K562 (cell line): Measurements from ENCODE around the gene MRM3. TPM values are rescaled to one million over a fixed set of nuclear protein-coding genes. Genes with fewer than 3 reads are reported as not detected.
A peak's percentile ranks its signal among the peaks of the same experiment; 100 is the strongest.

ENCODE experiments used
- CHD2 ChIP-seq: IDR thresholded peaks from 2 replicates; pipeline ENCODE4 v1.6.1; 2011; ENCODE audit warnings: low read depth, low read length
- E2F6 ChIP-seq, 2 experiments: IDR thresholded peaks; 2 replicates each; pipeline ENCODE4 v1.6.1; 2011; ENCODE audit warnings: borderline replicate concordance in 1 of 2, control low read depth in 1 of 2, low read depth in 1 of 2, low read length in 1 of 2, mild to moderate bottlenecking in 1 of 2, mixed read lengths in 1 of 2, moderate library complexity in 1 of 2; ENCODE audit not compliant: insufficient read depth in 1 of 2, insufficient read length in 1 of 2, poor library complexity in 1 of 2, severe bottlenecking in 1 of 2; ENCODE audit errors: extremely low read depth in 1 of 2
- EGR1 ChIP-seq: fragments of 450-650 bp; conservative IDR thresholded peaks from 2 replicates; pipeline ENCODE4 v1.6.1; 2017; ENCODE audit warnings: mild to moderate bottlenecking
- NONO ChIP-seq, 2 experiments: fragments of 200-400 bp in 1 of 2; fragments of 450-650 bp in 1 of 2; formaldehyde crosslinking in 1 of 2; IDR thresholded peaks; 2 replicates each; pipeline ENCODE4 v1.6.1; 2017; ENCODE audit warnings: low read depth in 2 of 2, mild to moderate bottlenecking in 2 of 2, moderate library complexity in 2 of 2, low read length in 1 of 2
- PHF20 ChIP-seq: fragments of 450-650 bp; IDR thresholded peaks from 2 replicates; pipeline ENCODE4 v1.6.1; 2018; ENCODE audit not compliant: partially characterized antibody
- POLR2A ChIP-seq: fragments of 450-650 bp; conservative IDR thresholded peaks from 2 replicates; pipeline ENCODE4 v1.6.1; 2016
- PPARD ChIP-seq: fragments of 250-450 bp; sonication (Bioruptor Pico); IDR thresholded peaks from 2 replicates; pipeline ENCODE4 v1.8.0; 2022; ENCODE audit warnings: inconsistent platforms, mild to moderate bottlenecking, moderate library complexity
- RB1 ChIP-seq: fragments of 450-650 bp; IDR thresholded peaks from 2 replicates; pipeline ENCODE4 v1.6.1; 2017; ENCODE audit warnings: low read depth, mild to moderate bottlenecking
- REST ChIP-seq, 2 experiments: fragments of 450-650 bp; formaldehyde crosslinking in 1 of 2; IDR thresholded peaks; 2 replicates each; pipeline versions ENCODE4 v1.4.0 to v1.6.1; 2014 to 2020; ENCODE audit warnings: mild to moderate bottlenecking in 2 of 2, borderline replicate concordance in 1 of 2, low read depth in 1 of 2
- SMC3 ChIP-seq: conservative IDR thresholded peaks from 2 replicates; pipeline ENCODE4 v1.6.1; 2011; ENCODE audit warnings: low read depth, low read length, improper control_type of control experiment; ENCODE audit not compliant: insufficient read depth
- YY1 ChIP-seq, 3 experiments: IDR thresholded peaks; 2 replicates each; pipeline ENCODE4 v1.6.1; 2011; ENCODE audit warnings: low read length in 2 of 3, mild to moderate bottlenecking in 2 of 3, moderate library complexity in 2 of 3, borderline replicate concordance in 1 of 3, control low read depth in 1 of 3, low read depth in 1 of 3; ENCODE audit not compliant: insufficient read depth in 3 of 3, insufficient replicate concordance in 2 of 3, control insufficient read depth in 1 of 3, insufficient read length in 1 of 3; ENCODE audit errors: extremely low read depth in 1 of 3
- ZBTB11 ChIP-seq, 3 experiments: fragments of 200-800 bp in 1 of 3; fragments of 250-450 bp in 1 of 3; fragments of 450-650 bp in 1 of 3; sonication (Bioruptor Pico) in 1 of 3; sonication (Bioruptor generic) in 1 of 3; formaldehyde crosslinking in 1 of 3; IDR thresholded peaks; 2 replicates each; pipeline versions ENCODE4 v1.6.1 to v1.8.0; 2016 to 2022; ENCODE audit warnings: mild to moderate bottlenecking in 2 of 3, missing genetic modification characterization in 2 of 3, missing compliant biosample characterization in 1 of 3, moderate library complexity in 1 of 3
- polyA plus RNA-seq, 8 experiments: library from polyadenylated mRNA; depleted of rRNA in 4 of 8; stranded (reverse) in 5 of 8; unstranded in 3 of 8; fragments of >200 nt; fragmentation: Nextera tagmentation in 2 of 8; fragmentation: Illumina TruSeq in 1 of 8; extraction: Ambion mirVana in 2 of 8; extraction: Trizol in 1 of 8; gene quantifications; 2 replicates each; pipeline versions ENCODE4 v1.2.1 to v1.2.3, GENCODE V29; 2011 to 2014; ENCODE audit warnings: inconsistent platforms in 1 of 8, missing spikeins in 1 of 8
- total RNA-seq, 7 experiments: library from RNA; depleted of rRNA in 6 of 7; stranded (reverse); fragments of >200 nt in 6 of 7; fragmentation: Illumina TruSeq in 2 of 7; extraction: Trizol in 2 of 7; gene quantifications; 2 replicates each; pipeline versions ENCODE4 v1.2.1 to v1.2.3, GENCODE V29; 2011 to 2021; ENCODE audit warnings: low replicate concordance in 1 of 7

MRM3 gene
- total and polyA plus RNA-seq, 9 of the 15 experiments (the other 6 are each of a cell fraction or from before 2014, with no cell fraction given): 2.4 to 24.8 (median 18.3) TPM

- TF ChIP-seq REST (IDR thresholded peaks at IDR 0.05; ENCODE audit: borderline replicate concordance): 0 out of 2 replicates have a peak, but pooled peaks have one; percentile 5
- no peak for TF ChIP-seq REST (CRISPR knock-in tag; IDR thresholded peaks at IDR 0.05; ENCODE audit: low read depth)
- peak; percentile 22; the same call in 1 of the 2 replicates for TF ChIP-seq CHD2
- TF ChIP-seq E2F6 (IDR thresholded peaks at IDR 0.05; ENCODE audit: borderline replicate concordance in 1 of 2, extremely low read depth in 1 of 2, insufficient read depth in 1 of 2, insufficient read length in 1 of 2, low read depth in 1 of 2, low read length in 1 of 2, poor library complexity in 1 of 2, severe bottlenecking in 1 of 2): peak in 1 of 2 experiments; percentile 91
- peak in 1 of 3 experiments; percentile 46 for TF ChIP-seq YY1 (IDR thresholded peaks at IDR 0.05; ENCODE audit: borderline replicate concordance in 1 of 3, control insufficient read depth in 1 of 3, extremely low read depth in 1 of 3, insufficient read depth in 3 of 3, insufficient read length in 1 of 3, insufficient replicate concordance in 2 of 3, low read depth in 1 of 3, low read length in 2 of 3)
- 0 out of 2 replicates have a peak, but pooled peaks have one; percentile 20 for TF ChIP-seq SMC3
- peak; percentile 30 for TF ChIP-seq PHF20
- TF ChIP-seq EGR1: peak; percentile 67
- TF ChIP-seq NONO (IDR thresholded peaks at IDR 0.05; ENCODE audit: low read depth in 2 of 2, low read length in 1 of 2): peak; percentile 19 to 68; a peak in 3 of 4 replicates
- no peak for TF ChIP-seq PPARD (CRISPR knock-in tag)
- TF ChIP-seq RB1: peak; percentile 96
- peak; percentile 70 for TF ChIP-seq POLR2A
- peak in 2 of 3 experiments; percentile 28 to 69; a peak in 2 of 6 replicates for TF ChIP-seq ZBTB11 (CRISPR knock-in tag; IDR thresholded peaks at IDR 0.05)
These were observed 30.0 kb upstream of the MRM3 start, which contains the start of gene GEMIN4 (continued) for GRCh38 chr17:752002-752619.
